ENCODE measurements around the gene GABRB1. TPM values are rescaled to one million over a fixed set of nuclear protein-coding genes. Genes with fewer than 3 reads are reported as not detected.

The GABRB1 gene
- polyA plus RNA-seq, 3 donors = not detected

GRCh38 chr4:47218631-47219030, 187.3 kb downstream of the GABRB1 start:
- Mint-ChIP-seq H3K4me1 (peaks cover 4% of the 10 kb centered on the region), H3K36me3 (no peaks in the 10 kb centered on the region), H3K27me3 (ENCODE audit: low read depth in 3 of 3) (peaks cover 0 to 4% (median 3%) of the 10 kb centered on the region in 3 donors), H3K9me3 (peaks cover 0 to 2% (median 0%) of the 10 kb centered on the region in 7 donors), H3K4me3 (no peak overlapping the region), H3K27ac (no peak overlapping the region)
- Histone ChIP-seq H3K79me2 (ENCODE audit: insufficient read depth, low read length) (no peaks in the 10 kb centered on the region), H2AFZ (ENCODE audit: insufficient read depth, low read depth, low read length, poor library complexity, severe bottlenecking) (no peak overlapping the region), H3K9ac (ENCODE audit: insufficient read depth, low read length, poor library complexity, severe bottlenecking) (no peak overlapping the region), H3K27ac (ENCODE audit: low read depth in 1 of 2, low read length in 2 of 2) (no peak overlapping the region), H3K4me1 (ENCODE audit: control insufficient read depth in 1 of 2, insufficient read depth in 2 of 2, low read length in 2 of 2) (no peaks in the 10 kb centered on the region), H3K27me3 (ENCODE audit: control insufficient read depth in 2 of 2, insufficient read depth in 2 of 2, low read length in 2 of 2) (peaks cover 2 to 5% of the 10 kb centered on the region in 2 donors), H4K20me1 (ENCODE audit: insufficient read depth, low read length) (no peaks in the 10 kb centered on the region), H3K4me3 (replicated peaks in 1 of 3; ENCODE audit: low read depth in 2 of 3, low read length in 3 of 3) (no peak overlapping the region), H3K9me3 (replicated peaks in 1 of 2; ENCODE audit: control insufficient read depth in 1 of 2, insufficient read depth in 1 of 2, low read length in 2 of 2) (no peaks in the 10 kb centered on the region), H3K36me3 (replicated peaks in 1 of 2; ENCODE audit: control insufficient read depth in 1 of 2, insufficient read depth in 2 of 2, low read length in 2 of 2) (no peaks in the 10 kb centered on the region), H3K4me2 (replicated peaks; ENCODE audit: extremely low read depth, low read length, poor library complexity, severe bottlenecking) (no peak overlapping the region)
- WGBS (ENCODE audit: insufficient coverage) = no CpG with 5 or more reads among the region's 1 CpG
- no peak for TF ChIP-seq CTCF (IDR thresholded peaks at IDR 0.05)
- no peak for DNase-seq
- intact Hi-C loops (cut with micrococcal nuclease) = no loop called here

GRCh38 chr4:47219586-47219985, 188.2 kb downstream of the GABRB1 start:
- intact Hi-C loops (cut with micrococcal nuclease) = no loop called here
- Mint-ChIP-seq H3K4me3 (no peak overlapping the region), H3K36me3 (no peaks in the 10 kb centered on the region), H3K27ac (no peak overlapping the region), H3K4me1 (peaks cover 4% of the 10 kb centered on the region), H3K9me3 (peaks cover 0 to 2% (median 0%) of the 10 kb centered on the region in 7 donors), H3K27me3 (ENCODE audit: low read depth in 3 of 3) (peaks cover 0 to 4% (median 0%) of the 10 kb centered on the region in 3 donors)
- no peak for DNase-seq
- no peak for TF ChIP-seq CTCF (IDR thresholded peaks at IDR 0.05)
- Histone ChIP-seq H4K20me1 (ENCODE audit: insufficient read depth, low read length) (no peaks in the 10 kb centered on the region), H3K4me2 (replicated peaks; ENCODE audit: extremely low read depth, low read length, poor library complexity, severe bottlenecking) (no peak overlapping the region), H3K36me3 (replicated peaks in 1 of 2; ENCODE audit: control insufficient read depth in 1 of 2, insufficient read depth in 2 of 2, low read length in 2 of 2) (no peaks in the 10 kb centered on the region), H3K27ac (ENCODE audit: low read depth in 1 of 2, low read length in 2 of 2) (no peak overlapping the region), H3K4me1 (ENCODE audit: control insufficient read depth in 1 of 2, insufficient read depth in 2 of 2, low read length in 2 of 2) (no peaks in the 10 kb centered on the region), H3K27me3 (ENCODE audit: control insufficient read depth in 2 of 2, insufficient read depth in 2 of 2, low read length in 2 of 2) (peaks cover 2 to 5% of the 10 kb centered on the region in 2 donors), H3K4me3 (replicated peaks in 1 of 3; ENCODE audit: low read depth in 2 of 3, low read length in 3 of 3) (no peak overlapping the region), H3K79me2 (ENCODE audit: insufficient read depth, low read length) (no peaks in the 10 kb centered on the region), H3K9me3 (replicated peaks in 1 of 2; ENCODE audit: control insufficient read depth in 1 of 2, insufficient read depth in 1 of 2, low read length in 2 of 2) (no peaks in the 10 kb centered on the region), H2AFZ (ENCODE audit: insufficient read depth, low read depth, low read length, poor library complexity, severe bottlenecking) (no peak overlapping the region), H3K9ac (ENCODE audit: insufficient read depth, low read length, poor library complexity, severe bottlenecking) (no peak overlapping the region)
- WGBS (ENCODE audit: insufficient coverage) = 49% methylated on average over 2 of the region's 2 CpGs
